ENCODE results near the gene ZNF83. TPM values are rescaled to one million over a fixed set of nuclear protein-coding genes. Genes with fewer than 3 reads are reported as not detected.
"Not testable (repeated sequence)": the region's sequence is repeated elsewhere in the genome, so short reads cannot be mapped to it uniquely, and the experiment has no call there.

The ZNF83 gene
- total RNA-seq, 1 donor from 2014 or later, result 34.4 TPM

DNA sequence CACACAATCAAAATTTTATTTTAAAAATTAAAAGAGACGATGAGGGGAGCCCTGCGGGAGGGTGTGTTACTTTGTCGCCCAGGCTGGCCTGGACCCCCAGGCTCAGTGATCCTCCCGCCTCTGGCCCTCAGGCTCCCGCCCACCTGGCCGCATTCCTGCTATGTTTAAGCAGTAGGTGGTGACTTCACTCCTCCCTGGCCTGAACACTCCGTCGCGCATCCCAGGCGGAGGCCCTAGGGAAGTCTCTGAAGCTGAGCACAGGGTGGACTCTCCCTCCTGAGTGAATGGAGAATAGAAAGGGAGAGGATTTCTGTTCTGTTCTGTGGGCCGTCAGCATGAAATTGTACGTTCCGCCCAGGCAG, 68.5 kb downstream of the ZNF83 start:
- not testable (repeated sequence) for DNase-seq (ENCODE audit: low read depth, low spot score)

DNA sequence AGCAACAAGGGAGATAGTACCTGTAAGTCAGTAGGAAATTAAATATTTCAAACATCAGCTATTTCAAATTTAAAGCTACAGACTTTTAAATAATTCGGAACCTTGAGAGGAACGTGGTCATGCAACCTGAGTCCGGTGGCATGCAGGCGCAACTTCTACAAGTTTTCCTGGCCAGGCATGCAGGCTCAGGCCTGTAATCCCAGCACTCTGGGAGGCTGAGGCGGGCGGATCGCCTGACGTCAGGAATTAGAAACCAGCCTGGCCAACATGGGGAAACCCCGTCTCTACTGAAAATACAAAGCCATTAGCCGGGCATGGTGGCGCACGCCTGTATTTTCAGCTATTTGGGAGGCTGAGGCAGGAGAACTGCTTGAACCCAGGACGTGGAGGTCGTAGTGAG, 70.2 kb downstream of the ZNF83 start:
- DNase-seq (ENCODE audit: low read depth, low spot score), result no peak

DNA sequence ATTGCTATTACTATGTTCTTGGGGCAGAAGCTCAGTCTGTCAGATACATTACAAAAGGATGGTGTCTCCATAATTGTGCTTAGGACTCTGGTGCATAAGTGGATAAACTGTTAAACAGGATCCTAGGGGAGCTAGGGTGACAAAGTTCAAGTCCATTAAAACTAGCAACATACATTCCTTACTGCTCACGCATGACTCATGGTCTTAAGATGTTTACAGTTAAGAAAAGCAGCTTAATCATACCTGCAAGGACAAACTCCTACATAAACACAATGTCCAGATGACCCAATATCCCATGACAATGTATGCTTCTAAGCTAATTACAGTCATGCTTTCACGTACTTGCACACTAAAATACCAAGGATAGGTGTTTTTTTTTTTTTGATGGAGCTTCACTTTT, 71.6 kb downstream of the ZNF83 start:
- no peak for DNase-seq (ENCODE audit: low read depth, low spot score)

DNA sequence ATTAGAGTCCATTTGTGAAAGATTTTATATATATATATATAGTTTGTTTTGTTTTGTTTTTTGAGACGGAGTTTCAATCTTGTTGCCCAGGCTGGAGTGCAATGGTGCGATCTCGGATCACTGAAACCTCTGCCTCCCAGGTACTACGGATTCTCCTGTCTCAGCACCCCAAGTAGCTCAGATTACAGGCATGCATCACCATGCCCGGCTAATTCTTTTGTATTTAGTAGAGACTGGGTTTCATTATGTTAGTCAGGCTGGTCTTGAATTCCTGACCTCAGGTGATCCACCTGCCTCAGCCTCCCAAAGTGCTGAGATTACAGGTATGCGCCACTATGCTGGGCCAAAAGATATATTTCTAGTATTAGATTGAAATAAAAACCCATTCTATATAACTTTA, 72.0 kb downstream of the ZNF83 start:
- no peak for DNase-seq (ENCODE audit: low read depth, low spot score)

Other genes with a start within 250 kb of the ZNF83 start
- gene ZNF528, start 240.5 kb downstream of the ZNF83 start, total RNA-seq, result 11.9 and 12.4 TPM in 2 replicates
- 0.07 TPM in 1 of 2 replicates, not detected in the other for gene ZNF534, start 209.2 kb downstream of the ZNF83 start, total RNA-seq
- 2.2 and 3.8 TPM in 2 replicates for gene ZNF578, start 184.8 kb downstream of the ZNF83 start, total RNA-seq
- 10.6 and 23.3 TPM in 2 replicates for gene ZNF808, start 110.7 kb downstream of the ZNF83 start, total RNA-seq
- gene ZNF701, start 68.1 kb downstream of the ZNF83 start, total RNA-seq, result 10.0 and 14.9 TPM in 2 replicates
- 8.7 and 11.1 TPM in 2 replicates for gene ZNF611, start 96.7 kb upstream of the ZNF83 start, total RNA-seq
- 3.7 and 6.3 TPM in 2 replicates for gene ZNF600, start 148.4 kb upstream of the ZNF83 start, total RNA-seq
- 16.9 and 28.0 TPM in 2 replicates for gene ZNF28, start 183.3 kb upstream of the ZNF83 start, total RNA-seq
- gene ZNF468, start 219.3 kb upstream of the ZNF83 start, total RNA-seq, result 19.8 and 39.5 TPM in 2 replicates

Data from pulmonary artery endothelial cell (primary cell).